H4 (cell line): ENCODE measurements around the gene CBX3. TPM values are rescaled to one million over a fixed set of nuclear protein-coding genes. Genes with fewer than 3 reads are reported as not detected.
"Not testable (repeated sequence)": the region's sequence is repeated elsewhere in the genome, so short reads cannot be mapped to it uniquely, and the experiment has no call there.

ENCODE experiments used
- DNase-seq: peaks from one replicate; pipeline ENCODE4 v3.0.0-alpha.2; 2015; ENCODE audit warnings: low spot score
- total RNA-seq: library from RNA; depleted of rRNA; stranded (reverse); fragments of >200 nt; shearing (Covaris generic); gene quantifications from 2 replicates; pipeline ENCODE4 v1.2.3, GENCODE V29; 2014

Gene CBX3
- total RNA-seq, 1 experiment from 2014 or later = 552 TPM

- no peak for DNase-seq
These were observed 13.2 kb upstream of the CBX3 start for GRCh38 chr7:26188206-26188956.

DNA sequence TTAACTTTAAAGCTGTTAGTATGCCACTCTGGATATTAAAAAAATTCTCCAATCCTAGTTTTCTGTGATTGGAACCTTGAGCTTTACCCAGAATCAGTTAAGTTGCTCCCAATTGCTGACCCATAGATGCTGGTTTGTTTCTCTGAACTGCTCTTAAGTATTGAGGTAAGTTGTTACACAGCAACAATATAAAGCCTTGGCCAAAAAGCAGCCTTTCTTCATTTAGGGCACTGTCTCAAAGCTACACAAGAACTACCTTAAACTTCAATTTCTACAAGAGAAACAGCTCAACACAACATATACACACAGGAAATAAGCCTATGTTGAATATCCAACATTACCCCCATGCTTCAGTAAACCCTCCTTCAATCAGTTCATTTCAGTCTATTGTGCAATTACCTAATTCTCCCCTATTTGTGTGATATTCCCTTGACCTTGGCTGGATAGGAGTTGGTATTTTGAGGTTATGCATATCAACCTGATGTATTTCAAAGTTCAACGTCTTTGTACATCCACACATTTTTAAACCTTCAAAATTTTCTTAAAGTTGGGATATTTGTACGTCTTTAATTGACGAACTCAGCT lies 12.5 kb upstream of the CBX3 start:
- no peak for DNase-seq

GRCh38 chr7:26189697-26190096 lies 11.8 kb upstream of the CBX3 start:
- no peak for DNase-seq

- DNase-seq = no peak
These were observed 11.1 kb upstream of the CBX3 start for GRCh38 chr7:26190417-26190869.

GRCh38 chr7:26191233-26191973 lies 10.1 kb upstream of the CBX3 start:
- no peak for DNase-seq

DNA sequence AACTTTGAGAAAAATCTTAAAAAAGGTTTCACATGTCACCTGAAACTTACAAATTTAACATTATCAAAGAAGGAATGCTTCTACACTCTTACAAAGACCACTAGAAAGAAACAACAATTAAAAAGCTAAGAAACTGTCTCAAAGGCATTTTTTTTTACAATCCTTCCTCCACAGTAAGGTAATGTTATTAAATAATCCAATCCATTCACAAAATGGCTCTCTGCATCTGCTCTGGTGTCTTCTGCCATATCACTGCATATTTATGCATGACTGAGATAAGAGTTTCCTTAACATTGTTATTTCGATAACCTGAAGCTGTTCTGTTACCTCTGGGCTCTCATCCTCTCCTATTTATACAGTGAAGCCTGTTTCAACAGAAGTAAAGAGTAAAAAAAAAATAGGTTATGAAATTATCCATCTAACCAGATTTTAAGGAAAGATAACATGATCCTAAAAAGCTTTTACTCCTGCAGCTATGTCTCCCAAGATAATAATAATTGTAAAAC lies 9.5 kb upstream of the CBX3 start:
- DNase-seq = no peak

DNA sequence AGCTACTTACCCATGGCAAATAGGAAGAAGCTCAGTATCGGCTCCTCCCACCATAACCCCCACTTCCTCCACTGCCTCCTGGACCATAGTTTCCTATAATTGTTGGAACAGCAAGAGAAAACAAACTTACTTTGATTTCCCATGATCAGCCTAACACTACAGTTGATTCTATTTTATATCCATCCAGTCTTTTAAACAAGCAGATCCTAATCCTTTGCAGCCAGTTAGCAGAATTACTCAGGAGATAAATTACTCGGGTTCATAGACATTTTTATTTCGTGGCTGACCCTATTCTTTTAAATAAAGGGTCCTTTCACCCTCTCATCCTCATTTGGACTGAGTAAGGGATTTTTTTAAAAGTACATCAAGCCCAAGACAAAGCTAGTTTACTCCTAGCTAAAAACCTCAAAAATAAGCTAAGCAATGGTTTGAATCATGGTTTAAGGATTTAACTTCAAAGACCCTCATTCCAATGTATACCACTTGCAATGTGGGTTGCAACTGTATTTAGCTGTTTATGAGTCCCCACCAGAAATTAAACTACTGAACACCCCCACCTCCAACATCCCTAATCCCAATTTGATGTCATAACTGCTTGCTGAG lies 9.0 kb upstream of the CBX3 start:
- DNase-seq = no peak

GRCh38 chr7:26193432-26194207 lies 7.9 kb upstream of the CBX3 start:
- no peak for DNase-seq

- DNase-seq = not testable (repeated sequence)
These were observed 6.8 kb upstream of the CBX3 start for GRCh38 chr7:26194764-26195163.

GRCh38 chr7:26195182-26195581 lies 6.4 kb upstream of the CBX3 start:
- DNase-seq = no peak

DNA sequence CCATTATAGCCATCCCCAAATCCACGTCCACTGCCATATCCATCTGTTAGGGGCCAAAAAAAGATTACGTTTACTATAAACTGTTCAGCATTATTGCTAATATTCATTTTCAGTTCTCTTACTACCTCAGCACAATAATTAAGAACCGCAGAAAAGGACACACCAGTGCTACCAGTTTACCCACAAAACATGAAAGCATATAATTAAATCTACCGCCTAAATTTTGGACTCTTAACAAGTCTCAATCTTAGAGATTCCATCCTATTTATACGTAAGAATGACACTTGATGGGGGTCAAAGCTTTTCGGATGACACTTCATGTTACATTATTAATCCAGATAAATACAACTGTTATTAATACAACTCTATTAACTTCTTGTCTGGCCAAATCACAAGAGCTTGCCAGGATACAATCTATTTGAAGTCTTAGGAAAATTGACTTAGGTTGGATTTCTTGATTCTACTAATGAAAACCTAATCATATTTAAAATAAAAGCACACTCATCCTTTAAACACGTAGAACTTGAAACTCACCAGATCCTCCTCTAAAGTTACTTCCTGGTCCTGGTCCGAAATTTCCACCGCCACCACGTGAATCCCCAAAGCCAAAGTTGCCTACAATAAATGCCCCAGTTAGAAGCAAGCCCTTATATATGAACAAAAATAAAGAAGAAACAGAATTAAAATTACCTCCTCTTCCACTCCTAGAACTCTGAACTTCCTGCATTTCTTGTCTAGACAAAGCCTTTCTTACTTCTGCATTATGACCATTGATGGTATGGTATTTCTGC lies 5.5 kb upstream of the CBX3 start:
- DNase-seq = no peak

GRCh38 chr7:26197153-26198115 lies 4.1 kb upstream of the CBX3 start:
- DNase-seq = no peak

DNA sequence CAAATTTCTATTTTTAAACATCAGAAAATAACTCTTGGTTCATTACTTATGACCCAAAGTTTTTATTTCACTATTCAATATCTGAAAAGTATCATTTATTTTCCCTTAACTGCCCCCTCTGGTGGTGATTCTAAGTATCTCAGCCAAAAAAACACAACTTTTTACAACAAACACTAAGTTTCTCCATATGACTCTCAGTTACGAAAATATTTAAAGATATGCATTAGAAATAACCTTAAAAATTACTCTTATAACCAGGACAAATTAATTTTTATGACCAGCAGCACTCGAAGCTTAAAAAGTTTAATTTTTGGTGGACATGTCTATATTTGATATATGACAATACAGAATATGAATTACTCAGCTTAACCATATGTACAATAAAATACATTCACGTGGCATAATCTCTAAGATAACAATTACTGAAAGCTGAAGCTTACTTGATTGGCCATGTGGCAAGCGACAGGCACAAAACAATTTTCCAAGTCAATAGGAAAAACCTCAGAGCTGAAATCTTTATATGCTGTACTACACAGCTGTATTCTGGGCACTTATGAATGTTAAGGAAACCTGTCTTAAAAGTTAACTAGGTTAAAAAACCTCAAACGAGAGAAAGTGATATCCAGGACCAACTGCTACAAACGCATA lies 3.3 kb upstream of the CBX3 start:
- DNase-seq = no peak

GRCh38 chr7:26198781-26199169 lies 2.8 kb upstream of the CBX3 start:
- no peak for DNase-seq

DNA sequence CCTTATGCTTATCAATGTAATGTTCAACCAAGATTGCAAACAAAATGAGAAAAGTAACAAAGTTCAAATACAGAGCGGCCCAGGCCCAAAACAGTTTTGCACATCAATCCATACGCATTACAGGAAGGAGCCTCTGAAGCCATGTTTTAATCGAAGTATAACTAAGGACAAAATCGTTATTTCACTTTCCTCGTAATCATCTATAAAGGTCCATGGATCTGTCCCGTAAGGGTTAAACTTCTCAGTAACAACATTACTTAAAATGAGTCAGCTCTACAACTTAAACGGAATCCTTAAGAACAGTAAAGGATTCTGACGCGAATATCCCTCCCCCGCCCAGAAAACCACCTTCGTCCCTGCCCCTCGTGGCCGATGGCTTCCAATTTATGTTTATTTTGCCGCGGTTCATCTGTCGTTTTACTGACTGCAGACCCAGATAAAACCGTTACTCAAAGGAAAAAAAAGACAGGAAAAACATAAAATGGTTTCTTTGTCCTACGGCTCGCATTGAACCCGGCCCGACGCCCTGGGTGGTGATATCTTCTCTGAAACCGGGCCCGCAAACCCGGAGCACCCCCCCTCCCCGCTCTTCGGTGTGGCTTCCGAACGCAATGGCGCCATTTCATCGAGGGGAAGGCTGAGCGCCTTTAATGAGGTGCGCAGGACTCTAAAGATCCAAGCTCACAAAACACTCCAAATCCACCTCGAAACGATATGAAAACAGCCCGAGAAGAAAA lies 2.1 kb upstream of the CBX3 start:
- peak; percentile 78 for DNase-seq

GRCh38 chr7:26200038-26200443 lies 1.5 kb upstream of the CBX3 start:
- peak; percentile 73 for DNase-seq

GRCh38 chr7:26200444-26201246 lies 900 bp upstream of the CBX3 start, which contains the start of gene HNRNPA2B1:
Gene HNRNPA2B1, minus strand, starts transcription at chr7:26200746. Its CDS starts 169 bp downstream, at chr7:26200577.
- DNase-seq = peak; percentile 100
